K562 (cell line): ENCODE results near the gene CELSR2. TPM values are rescaled to one million over a fixed set of nuclear protein-coding genes. Genes with fewer than 3 reads are reported as not detected.

ENCODE experiments used
- ATAC-seq: fragments of 200-7000 bp; cut with Tn5 transposase; 3 replicates; pipeline ENCODE4 v1.9.1; 2020; ENCODE audit warnings: moderate library complexity
- BruUV-seq: library from RNA; stranded (reverse); fragments of 400-500 nt; replicated peaks from 2 replicates; lab custom pipeline; 2021; lab: Mats Ljungman, UMichigan
- CTCF ChIA-PET: fragments of 300-600 bp; formaldehyde crosslinking; extraction: SDS; loops from one replicate; lab custom pipeline; 2021; ENCODE audit warnings: low intra/inter-chr PET ratio; lab: Yijun Ruan, JAX
- POLR2A ChIA-PET: fragments of 300-600, 350-650 bp; sonication (Branson Sonifier 250); formaldehyde crosslinking; extraction: SDS; loops from one replicate; lab custom pipeline; 2021; ENCODE audit warnings: antibody characterized with exemption, inconsistent platforms; lab: Yijun Ruan, JAX
- DNase-seq, 4 experiments: peaks; one replicate each; pipeline versions ENCODE4 v3.0.0 to v3.0.0-alpha.2; 2011 to 2018; ENCODE audit warnings: low spot score in 3 of 4, mixed read lengths in 3 of 4; ENCODE audit errors: extremely low read depth in 1 of 4
- FAIRE-seq: peaks from 2 replicates; lab custom pipeline; 2011; peaks lifted over from hg19 to GRCh38; lab: Jason Lieb, UNC
- H2AFZ ChIP-seq: 2 replicates; pipeline ENCODE4 v1.6.0; 2011; ENCODE audit warnings: low read depth, low read length, control low read depth, inconsistent platforms
- H3K27ac ChIP-seq: fragments of 200-600 bp; 3 replicates; pipeline ENCODE4 v1.8.0; 2011; ENCODE audit warnings: low read depth, mild to moderate bottlenecking, control low read depth, inconsistent platforms, low read length, moderate library complexity, mixed read lengths; ENCODE audit errors: extremely low read depth
- H3K27me3 ChIP-seq, 2 experiments: fragments of 300-600 bp in 1 of 2; 2 replicates in 1 of 2; 3 replicates in 1 of 2; pipeline versions ENCODE4 v1.6.0 to v1.8.0; 2011; ENCODE audit warnings: inconsistent platforms in 2 of 2, low read length in 2 of 2, mild to moderate bottlenecking in 1 of 2, mixed read lengths in 1 of 2, moderate library complexity in 1 of 2; ENCODE audit not compliant: control insufficient read depth in 2 of 2, insufficient read depth in 2 of 2
- H3K36me3 ChIP-seq: fragments of 300-600 bp; 3 replicates; pipeline ENCODE4 v1.8.0; 2011; ENCODE audit warnings: mild to moderate bottlenecking, low read length, inconsistent platforms; ENCODE audit not compliant: control insufficient read depth, insufficient read depth
- H3K4me1 ChIP-seq, 2 experiments: fragments of 200-600 bp in 1 of 2; replicated peaks in 1 of 2; 2 replicates in 1 of 2; 3 replicates in 1 of 2; pipeline versions ENCODE4 v1.5.1 to v1.8.0; 2011; ENCODE audit warnings: inconsistent platforms in 2 of 2, low read length in 2 of 2, mild to moderate bottlenecking in 1 of 2, mixed read lengths in 1 of 2, moderate library complexity in 1 of 2; ENCODE audit not compliant: control insufficient read depth in 2 of 2, insufficient read depth in 2 of 2
- H3K4me2 ChIP-seq: 2 replicates; pipeline ENCODE4 v1.6.1; 2011; ENCODE audit warnings: low read length, control low read depth, inconsistent platforms, mixed read lengths; ENCODE audit not compliant: insufficient read depth
- H3K4me3 ChIP-seq: fragments of 200-600 bp; sonication (generic), shearing (Covaris generic); 2 replicates; pipeline ENCODE4 v1.5.1; 2016; ENCODE audit warnings: control low read depth, inconsistent platforms
- H3K79me2 ChIP-seq: fragments of 200-600 bp; 3 replicates; pipeline ENCODE4 v1.8.0; 2011; ENCODE audit warnings: low read length, inconsistent platforms; ENCODE audit not compliant: control insufficient read depth, insufficient read depth
- H3K9ac ChIP-seq, 2 experiments: 2 replicates each; pipeline versions ENCODE4 v1.6.0 to v1.6.1; 2011; ENCODE audit warnings: low read depth in 2 of 2, low read length in 2 of 2, control low read depth in 1 of 2, inconsistent platforms in 1 of 2, mild to moderate bottlenecking in 1 of 2, mixed read lengths in 1 of 2; ENCODE audit not compliant: insufficient read depth in 1 of 2
- H3K9me1 ChIP-seq: one replicate; pipeline ENCODE4 v1.6.0; 2011; ENCODE audit warnings: inconsistent platforms, mild to moderate bottlenecking, low read length, moderate library complexity; ENCODE audit not compliant: control insufficient read depth, insufficient read depth
- H3K9me3 ChIP-seq: replicated peaks from 2 replicates; pipeline ENCODE4 v1.5.1; 2011; ENCODE audit warnings: low read depth, low read length, inconsistent platforms; ENCODE audit not compliant: control insufficient read depth, insufficient read depth
- H4K20me1 ChIP-seq: replicated peaks from 2 replicates; pipeline ENCODE4 v1.6.1; 2011; ENCODE audit warnings: low read length, inconsistent platforms, mixed read lengths; ENCODE audit not compliant: control insufficient read depth, insufficient read depth
- AFF1 ChIP-seq, 2 experiments: fragments of 450-650 bp; IDR thresholded peaks; 2 replicates each; pipeline ENCODE4 v1.6.1; 2018; ENCODE audit warnings: mild to moderate bottlenecking in 2 of 2, low read depth in 1 of 2; ENCODE audit not compliant: partially characterized antibody in 2 of 2
- ASH1L ChIP-seq: fragments of 450-650 bp; IDR thresholded peaks from 2 replicates; pipeline ENCODE4 v1.6.1; 2018; ENCODE audit warnings: borderline replicate concordance, mild to moderate bottlenecking, low read depth; ENCODE audit not compliant: partially characterized antibody
- ATF1 ChIP-seq, 2 experiments: fragments of 450-650 bp in 1 of 2; IDR thresholded peaks; 2 replicates each; pipeline ENCODE4 v1.6.1; 2016; ENCODE audit warnings: missing compliant biosample characterization in 1 of 2, missing genetic modification characterization in 1 of 2
- DLX4 ChIP-seq: fragments of 250-450 bp; sonication (Bioruptor Pico); IDR thresholded peaks from 2 replicates; pipeline ENCODE4 v1.6.1; 2021; ENCODE audit warnings: mild to moderate bottlenecking
- DNMT1 ChIP-seq: fragments of 450-650 bp; IDR thresholded peaks from 2 replicates; pipeline ENCODE4 v1.6.1; 2016; ENCODE audit warnings: antibody characterized with exemption, mild to moderate bottlenecking
- ELK1 ChIP-seq: sonication (generic); formaldehyde crosslinking; IDR thresholded peaks from 2 replicates; pipeline ENCODE4 v1.8.1; 2022; ENCODE audit warnings: missing genetic modification reagents
- GABPA ChIP-seq: fragments of 200-800 bp; sonication (Bioruptor generic); conservative IDR thresholded peaks from 2 replicates; pipeline ENCODE4 v1.6.1; 2016; ENCODE audit warnings: low read depth, missing genetic modification characterization, missing compliant biosample characterization
- HNRNPLL ChIP-seq: fragments of 200-400 bp; formaldehyde crosslinking; IDR thresholded peaks from 2 replicates; pipeline ENCODE4 v1.6.1; 2017; ENCODE audit warnings: low read length, low read depth, mild to moderate bottlenecking; ENCODE audit not compliant: poor library complexity, severe bottlenecking
- HOXB6 ChIP-seq: fragments of 250-450 bp; sonication (Bioruptor Pico); IDR thresholded peaks from 2 replicates; pipeline ENCODE4 v1.5.1; 2022; ENCODE audit warnings: mild to moderate bottlenecking, borderline replicate concordance
- NCOA2 ChIP-seq, 2 experiments: fragments of 450-650 bp; IDR thresholded peaks; 2 replicates each; pipeline ENCODE4 v1.6.1; 2018; ENCODE audit warnings: mild to moderate bottlenecking in 2 of 2, moderate library complexity in 1 of 2; ENCODE audit not compliant: partially characterized antibody in 2 of 2
- NFE2 ChIP-seq: IDR thresholded peaks from 2 replicates; pipeline ENCODE4 v1.6.1; 2014; ENCODE audit warnings: antibody characterized with exemption, low read depth
- NR1H2 ChIP-seq: sonication (generic); formaldehyde crosslinking; IDR thresholded peaks from 2 replicates; pipeline ENCODE4 v1.4.0; 2020; ENCODE audit warnings: mild to moderate bottlenecking, missing genetic modification reagents
- POLR2H ChIP-seq: IDR thresholded peaks from 2 replicates; pipeline ENCODE4 v1.6.1; 2016; ENCODE audit warnings: missing genetic modification characterization, low read depth, mild to moderate bottlenecking, control low read depth, missing compliant biosample characterization, moderate library complexity
- SMARCA5 ChIP-seq: fragments of 450-650 bp; IDR thresholded peaks from 2 replicates; pipeline ENCODE4 v1.6.1; 2016
- THRB ChIP-seq: fragments of 450-650 bp; formaldehyde crosslinking; conservative IDR thresholded peaks from 2 replicates; pipeline ENCODE4 v1.4.0; 2022; ENCODE audit warnings: mild to moderate bottlenecking, missing genetic modification characterization
- TRIM28 ChIP-seq: fragments of 450-650 bp; IDR thresholded peaks from 2 replicates; pipeline ENCODE4 v1.6.1; 2017
- WGBS: fragments of 100-300 bp; shearing (Covaris generic); methylation state at CpG from one replicate; pipeline ENCODE4 v1.1.6; 2016; ENCODE audit warnings: low coverage, mixed read lengths; ENCODE audit not compliant: insufficient coverage; ENCODE audit errors: missing lambda C conversion rate; 5-methylcytosine and 5-hydroxymethylcytosine counted together
- in situ Hi-C: fragments of 300-500 bp; cut with MboI; formaldehyde crosslinking; loops from 4 replicates; pipeline ENCODE4 v1.15.0; 2018; ENCODE audit warnings: inconsistent platforms, mixed read lengths
- intact Hi-C: fragments of 100-400 bp; cut with micrococcal nuclease; formaldehyde crosslinking; loops from 2 replicates; pipeline ENCODE4 v1.14.2; 2022
- polyA plus RNA-seq, 8 experiments: library from polyadenylated mRNA; depleted of rRNA in 4 of 8; stranded (reverse) in 5 of 8; unstranded in 3 of 8; fragments of >200 nt; fragmentation: Nextera tagmentation in 2 of 8; fragmentation: Illumina TruSeq in 1 of 8; extraction: Ambion mirVana in 2 of 8; extraction: Trizol in 1 of 8; gene quantifications; 2 replicates each; pipeline versions ENCODE4 v1.2.1 to v1.2.3, GENCODE V29; 2011 to 2014; ENCODE audit warnings: inconsistent platforms in 1 of 8, missing spikeins in 1 of 8
- total RNA-seq, 7 experiments: library from RNA; depleted of rRNA in 6 of 7; stranded (reverse); fragments of >200 nt in 6 of 7; fragmentation: Illumina TruSeq in 2 of 7; extraction: Trizol in 2 of 7; gene quantifications; 2 replicates each; pipeline versions ENCODE4 v1.2.1 to v1.2.3, GENCODE V29; 2011 to 2021; ENCODE audit warnings: low replicate concordance in 1 of 7

The CELSR2 gene
- total and polyA plus RNA-seq, 9 of the 15 experiments (the other 6 are each of a cell fraction or from before 2014, with no cell fraction given): 0.31 to 21.9 (median 4.2) TPM

GRCh38 chr1:109264379-109264755 is 15.0 kb downstream of the CELSR2 start:
- H2AFZ ChIP-seq: no peak overlapping the region
- intact Hi-C loops: loop anchor here (10.0 kb wide), 1 partner anchor 150 kb away; the partner anchor contains the start of gene ELAPOR1
- peaks cover 0 to 31% of the 10 kb centered on the region in 2 experiments; a peak in 2 of 5 replicates for H3K4me1 ChIP-seq
- ChIA-PET POLR2A (interaction anchor here (0.6 to 1.6 kb wide), 5 partner anchors 16 to 146 kb away, joined by 3 to 7 read pairs (median 3); partner anchors contain the start of gene PSRC1), CTCF (interaction anchor here (0.6 to 5.5 kb wide), 4 partner anchors 63 to 268 kb away, joined by 3 to 91 read pairs (median 30); partner anchors contain the start of gene SORT1)
- no TSS peak for BruUV-seq
- no peak for DNase-seq
- no peaks in the 10 kb centered on the region for H4K20me1 ChIP-seq
- no peak overlapping the region for H3K4me2 ChIP-seq
- no peak for ATAC-seq
- in situ Hi-C loops: loop anchor here (5.0 kb wide), 2 partner anchors 138 to 268 kb away; no protein-coding TSS in a partner anchor
- no peaks in the 10 kb centered on the region for H3K9me3 ChIP-seq
- H3K27ac ChIP-seq: no peak overlapping the region
- WGBS: 65% methylated on average over 9 of the region's 9 CpGs
- no peaks in the 10 kb centered on the region for H3K79me2 ChIP-seq
- FAIRE-seq: no peak
- peaks cover 49% of the 10 kb centered on the region; the same call in 2 of the 3 replicates for H3K36me3 ChIP-seq
- H3K27me3 ChIP-seq: no peaks in the 10 kb centered on the region
- H3K9me1 ChIP-seq: no peaks in the 10 kb centered on the region
- H3K9ac ChIP-seq: no peak overlapping the region
- no peak overlapping the region for H3K4me3 ChIP-seq
- no peak for TF ChIP-seq POLR2H
- no peak for TF ChIP-seq NCOA2 (IDR thresholded peaks at IDR 0.05; ENCODE audit: partially characterized antibody in 2 of 2)
- no peak for TF ChIP-seq TRIM28
- TF ChIP-seq NR1H2 (CRISPR knock-in tag): no peak
- TF ChIP-seq NFE2: no peak
- TF ChIP-seq ATF1 (CRISPR knock-in tag; IDR thresholded peaks at IDR 0.05): no peak
- TF ChIP-seq ATF1 (tag; IDR thresholded peaks at IDR 0.05): no peak
- TF ChIP-seq GABPA (tag): no peak
- no peak for TF ChIP-seq ASH1L
- TF ChIP-seq SMARCA5: no peak
- no peak for TF ChIP-seq DLX4
- no peak for TF ChIP-seq HNRNPLL
- no peak for TF ChIP-seq ELK1 (CRISPR knock-in tag)
- no peak for TF ChIP-seq THRB (CRISPR knock-in tag)
- TF ChIP-seq DNMT1: no peak
- no peak for TF ChIP-seq AFF1 (IDR thresholded peaks at IDR 0.05; ENCODE audit: low read depth in 1 of 2, partially characterized antibody in 2 of 2)
- TF ChIP-seq HOXB6: no peak
